Cerebellar nuclear complex (tissue), 1 donor: ENCODE results near the gene FBXL19.

Experiments used
- DNase-seq, 2 experiments: peaks; one replicate each; lab custom pipeline; 2025; lab: John Stamatoyannopoulos, UW

The FBXL19 gene

GRCh38 chr16:30964574-30965226, 41.3 kb downstream of the FBXL19 start:
- no peak for DNase-seq

- no peak for DNase-seq
Observed at GRCh38 chr16:30965436-30965835, 42.1 kb downstream of the FBXL19 start.

DNA sequence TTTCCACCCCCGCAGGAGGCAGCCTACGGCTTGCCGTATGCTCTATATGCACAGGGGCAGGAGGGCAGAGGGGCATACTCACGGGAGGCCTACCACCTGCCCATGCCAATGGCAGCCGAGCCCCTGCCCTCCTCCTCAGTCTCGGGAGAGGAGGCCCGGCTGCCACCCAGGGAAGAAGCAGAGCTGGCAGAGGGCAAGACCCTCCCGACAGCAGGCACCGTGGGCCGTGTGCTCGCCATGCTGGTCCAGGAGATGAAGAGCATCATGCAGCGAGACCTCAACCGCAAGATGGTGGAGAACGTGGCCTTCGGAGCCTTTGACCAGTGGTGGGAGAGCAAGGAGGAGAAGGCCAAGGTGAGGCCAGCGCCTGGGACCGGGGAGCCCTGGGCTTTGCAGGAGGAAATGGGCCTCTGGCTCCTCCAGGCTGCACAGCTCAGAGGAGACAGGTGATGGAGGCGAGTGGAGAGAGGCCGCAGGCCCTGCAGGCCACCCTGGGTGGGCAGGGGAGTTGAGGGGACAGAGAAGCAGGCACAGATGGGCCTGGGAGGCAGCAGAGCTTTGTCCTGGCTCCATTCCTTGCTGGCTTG, 42.8 kb downstream of the FBXL19 start:
- DNase-seq, result no peak

- DNase-seq, result no peak
Observed at GRCh38 chr16:30967795-30968194, 44.4 kb downstream of the FBXL19 start.

GRCh38 chr16:30969246-30969842, 46.0 kb downstream of the FBXL19 start:
- DNase-seq, result no peak

- DNase-seq, result no peak
Observed at GRCh38 chr16:30971298-30971697, 47.9 kb downstream of the FBXL19 start.

DNA sequence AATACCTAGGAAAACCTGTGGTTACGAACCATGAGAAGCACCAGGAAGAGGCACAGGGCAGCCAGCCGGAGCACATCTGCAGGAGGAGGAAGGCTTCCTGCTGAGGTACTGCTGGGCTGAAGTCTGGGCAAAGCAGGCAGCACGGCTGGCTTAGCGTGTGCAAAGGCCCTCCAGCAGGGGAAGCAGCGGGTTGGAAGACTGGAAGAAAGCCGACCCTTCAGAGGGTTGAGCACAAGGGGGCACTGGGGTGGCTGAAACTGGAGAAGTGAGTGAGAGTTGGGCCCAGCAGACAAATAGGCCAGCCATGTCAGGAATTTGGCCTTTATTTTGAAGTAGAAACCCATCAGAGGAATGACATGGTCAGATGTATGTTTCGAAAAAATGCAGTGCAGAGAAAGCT, 49.5 kb downstream of the FBXL19 start:
- DNase-seq, result no peak

- no peak for DNase-seq
Observed at GRCh38 chr16:30974348-30974747, 51.0 kb downstream of the FBXL19 start.

DNA sequence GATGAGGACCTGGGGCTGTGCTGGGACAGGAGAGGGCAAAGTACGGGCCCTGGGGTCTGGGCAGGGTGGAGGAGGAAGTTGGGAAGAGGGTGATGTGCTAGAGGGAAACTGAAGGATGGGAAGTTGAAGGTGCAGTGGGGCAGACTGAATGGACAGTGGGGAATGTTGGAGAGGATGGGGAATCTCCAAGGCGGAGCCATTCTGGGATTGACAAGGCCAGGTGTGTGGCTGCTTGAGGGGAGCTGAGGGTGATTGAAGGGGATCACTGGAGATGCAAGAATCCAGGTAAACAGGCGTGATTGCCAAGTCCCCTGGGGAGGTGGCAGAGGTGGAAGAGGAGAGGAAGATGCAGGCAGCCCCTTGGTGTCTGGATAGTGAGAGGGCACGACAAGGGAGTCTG, 53.1 kb downstream of the FBXL19 start:
- no peak for DNase-seq

GRCh38 chr16:30977502-30977901, 54.1 kb downstream of the FBXL19 start:
- DNase-seq, result no peak

DNA sequence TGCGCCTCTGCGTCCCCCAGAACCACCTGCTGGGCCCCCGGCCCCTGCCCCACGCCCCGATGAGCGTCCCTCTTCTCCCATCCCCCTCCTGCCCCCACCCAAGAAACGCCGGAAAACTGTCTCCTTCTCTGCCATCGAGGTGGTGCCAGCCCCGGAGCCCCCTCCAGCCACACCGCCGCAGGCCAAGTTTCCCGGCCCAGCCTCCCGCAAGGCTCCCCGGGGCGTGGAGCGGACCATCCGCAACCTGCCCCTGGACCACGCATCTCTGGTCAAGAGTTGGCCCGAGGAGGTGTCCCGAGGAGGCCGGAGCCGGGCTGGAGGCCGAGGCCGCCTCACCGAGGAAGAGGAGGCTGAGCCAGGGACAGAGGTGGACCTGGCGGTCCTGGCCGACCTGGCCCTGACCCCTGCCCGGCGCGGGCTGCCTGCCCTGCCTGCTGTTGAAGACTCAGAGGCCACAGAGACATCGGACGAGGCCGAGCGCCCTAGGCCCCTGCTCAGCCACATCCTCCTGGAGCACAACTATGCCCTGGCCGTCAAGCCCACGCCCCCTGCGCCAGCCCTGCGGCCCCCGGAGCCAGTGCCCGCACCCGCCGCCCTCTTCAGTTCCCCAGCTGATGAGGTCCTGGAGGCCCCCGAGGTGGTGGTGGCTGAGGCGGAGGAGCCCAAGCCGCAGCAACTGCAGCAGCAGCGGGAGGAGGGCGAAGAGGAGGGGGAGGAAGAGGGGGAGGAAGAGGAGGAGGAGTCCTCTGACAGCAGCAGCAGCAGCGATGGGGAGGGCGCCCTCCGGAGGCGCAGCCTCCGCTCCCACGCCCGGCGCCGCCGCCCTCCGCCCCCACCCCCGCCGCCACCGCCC, 56.0 kb downstream of the FBXL19 start:
- no peak for DNase-seq

DNA sequence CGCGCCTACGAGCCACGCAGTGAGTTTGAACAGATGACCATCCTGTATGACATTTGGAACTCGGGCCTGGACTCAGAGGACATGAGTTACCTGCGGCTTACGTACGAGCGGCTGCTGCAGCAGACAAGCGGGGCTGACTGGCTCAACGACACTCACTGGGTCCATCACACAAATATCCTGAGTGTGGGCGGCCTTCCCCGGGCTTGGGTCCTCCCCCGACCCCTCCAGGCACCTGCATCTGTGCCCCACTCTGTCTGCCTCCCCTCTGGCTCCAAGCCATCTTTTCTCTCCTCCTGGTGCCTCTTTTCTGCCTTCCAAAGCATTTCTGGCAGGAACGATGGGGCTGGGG, 56.6 kb downstream of the FBXL19 start:
- DNase-seq, result no peak

DNA sequence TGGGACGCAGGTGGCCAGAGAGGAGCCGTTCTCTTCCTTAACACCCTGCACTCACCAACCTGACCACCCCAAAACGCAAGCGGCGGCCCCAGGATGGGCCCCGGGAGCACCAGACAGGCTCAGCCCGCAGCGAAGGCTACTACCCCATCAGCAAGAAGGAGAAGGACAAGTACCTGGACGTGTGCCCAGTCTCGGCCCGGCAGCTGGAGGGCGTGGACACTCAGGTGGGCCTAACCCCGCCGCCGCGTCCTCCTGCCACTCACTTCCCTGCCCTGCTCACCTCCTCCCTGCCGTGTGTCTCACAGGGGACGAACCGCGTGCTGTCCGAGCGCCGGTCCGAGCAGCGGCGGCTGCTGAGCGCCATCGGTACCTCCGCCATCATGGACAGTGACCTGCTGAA, 57.1 kb downstream of the FBXL19 start:
- no peak for DNase-seq

DNA sequence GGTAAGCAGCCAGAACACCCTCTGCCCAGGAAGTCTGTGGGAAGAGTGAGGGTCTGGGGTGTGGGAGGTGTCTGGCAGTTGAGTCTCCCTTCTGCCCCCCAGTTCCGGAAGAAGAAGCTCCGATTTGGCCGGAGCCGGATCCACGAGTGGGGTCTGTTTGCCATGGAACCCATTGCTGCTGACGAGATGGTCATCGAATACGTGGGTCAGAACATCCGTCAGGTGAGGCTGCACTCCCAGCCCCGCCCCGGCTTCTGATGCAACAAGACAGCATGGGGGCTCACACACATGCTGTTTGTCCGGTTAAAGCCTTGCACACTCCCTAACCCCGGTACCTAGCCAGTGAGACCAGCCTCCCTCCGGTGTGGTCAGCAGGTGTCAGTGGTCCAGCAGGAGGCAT, 57.6 kb downstream of the FBXL19 start:
- no peak for DNase-seq

GRCh38 chr16:30982548-30983288, 59.3 kb downstream of the FBXL19 start:
- DNase-seq, result no peak

GRCh38 chr16:30983289-30983889, 60.0 kb downstream of the FBXL19 start:
- DNase-seq, result no peak

- no peak for DNase-seq
Observed at GRCh38 chr16:30983898-30984610, 60.7 kb downstream of the FBXL19 start.

- peak in 1 of 2 experiments; percentile 31 for DNase-seq
Observed at GRCh38 chr16:30984669-30985400, 61.5 kb downstream of the FBXL19 start, which contains the start of gene HSD3B7. Gene HSD3B7 (plus strand): TSS chr16:30985207. CDS start chr16:30985659, 452 bp downstream.

GRCh38 chr16:30985401-30986128, 62.2 kb downstream of the FBXL19 start:
- DNase-seq, result no peak
